HG02571 (cell line): Measurements from ENCODE around the gene DNM1.

Experiments
- ATAC-seq: cut with Tn5 transposase; IDR thresholded peaks from one replicate; pipeline ENCODE4 v1.9.1; 2021; ENCODE audit warnings: mild to moderate bottlenecking, moderate library complexity; ENCODE audit not compliant: unreplicated experiment

The DNM1 gene

GRCh38 chr9:128304136-128304970 is 101.2 kb downstream of the DNM1 start:
- ATAC-seq = no peak
